Uterus (tissue), 4 donors: ENCODE measurements around the gene FHL1. TPM values are rescaled to one million over a fixed set of nuclear protein-coding genes. Genes with fewer than 3 reads are reported as not detected.
"Not testable (repeated sequence)": the region's sequence is repeated elsewhere in the genome, so short reads cannot be mapped to it uniquely, and the experiment has no call there.

Experiments used
- DNase-seq, 2 donors: peaks; one replicate each; pipeline ENCODE4 v3.0.0-alpha.2; 2019 to 2020
- H3K27ac ChIP-seq, 2 donors: fragments of 200-600 bp; sonication (generic); 1 replicate in 1 of 2; 2 replicates in 1 of 2; pipeline ENCODE4 v1.5.1; 2016 to 2018
- H3K27me3 ChIP-seq, 2 donors: fragments of 200-600 bp; sonication (generic); one replicate each; pipeline ENCODE4 v1.5.1; 2018 to 2019; ENCODE audit warnings: control low read depth in 1 of 2
- H3K36me3 ChIP-seq, 2 donors: fragments of 200-600 bp; sonication (generic); one replicate each; pipeline ENCODE4 v1.5.1; 2019; ENCODE audit warnings: control low read depth in 1 of 2
- H3K4me1 ChIP-seq, 2 donors: fragments of 200-600 bp; sonication (generic); one replicate each; pipeline ENCODE4 v1.5.1; 2018 to 2019; ENCODE audit warnings: control low read depth in 1 of 2
- H3K4me3 ChIP-seq, 2 donors: fragments of 200-600 bp; sonication (generic); 1 replicate in 1 of 2; 2 replicates in 1 of 2; pipeline ENCODE4 v1.5.1; 2018 to 2019; ENCODE audit warnings: mild to moderate bottlenecking in 1 of 2
- H3K9me3 ChIP-seq, 2 donors: fragments of 200-600 bp; sonication (generic); one replicate each; pipeline ENCODE4 v1.5.1; 2019; ENCODE audit warnings: control low read depth in 1 of 2
- POLR2A ChIP-seq, 2 donors: fragments of 450-650 bp; IDR thresholded peaks; one replicate each; pipeline ENCODE4 v1.6.1; 2016; ENCODE audit warnings: antibody characterized with exemption in 2 of 2, mild to moderate bottlenecking in 1 of 2, moderate library complexity in 1 of 2
- intact Hi-C: fragments of 100-400 bp; cut with DNase I; formaldehyde crosslinking; loops from one replicate; pipeline ENCODE4 v1.15.1; 2023; ENCODE audit warnings: low total_unique reads
- total RNA-seq, 4 donors: library from RNA; depleted of rRNA in 3 of 4; stranded (reverse); fragments of >200 nt in 3 of 4; gene quantifications; one replicate each; pipeline versions ENCODE4 v1.1.0 to v1.2.4, GENCODE V29; 2014 to 2023
- TF ChIP-seq, protein P1 (sequence below), 4 experiments: fragments of 200-600 bp in 2 of 4; fragments of 450-650 bp in 2 of 4; sonication (generic) in 2 of 4; IDR thresholded peaks; one replicate each; pipeline ENCODE4 v1.5.1; 2016 to 2019; ENCODE audit warnings: antibody characterized with exemption in 4 of 4, mild to moderate bottlenecking in 2 of 4, moderate library complexity in 1 of 4
- donor health status: DM: yes; HTN: yes; CAD: no.

FHL1 gene
- total RNA-seq, 4 donors from 2014 or later: 279 to 745 (median 469) TPM

DNA sequence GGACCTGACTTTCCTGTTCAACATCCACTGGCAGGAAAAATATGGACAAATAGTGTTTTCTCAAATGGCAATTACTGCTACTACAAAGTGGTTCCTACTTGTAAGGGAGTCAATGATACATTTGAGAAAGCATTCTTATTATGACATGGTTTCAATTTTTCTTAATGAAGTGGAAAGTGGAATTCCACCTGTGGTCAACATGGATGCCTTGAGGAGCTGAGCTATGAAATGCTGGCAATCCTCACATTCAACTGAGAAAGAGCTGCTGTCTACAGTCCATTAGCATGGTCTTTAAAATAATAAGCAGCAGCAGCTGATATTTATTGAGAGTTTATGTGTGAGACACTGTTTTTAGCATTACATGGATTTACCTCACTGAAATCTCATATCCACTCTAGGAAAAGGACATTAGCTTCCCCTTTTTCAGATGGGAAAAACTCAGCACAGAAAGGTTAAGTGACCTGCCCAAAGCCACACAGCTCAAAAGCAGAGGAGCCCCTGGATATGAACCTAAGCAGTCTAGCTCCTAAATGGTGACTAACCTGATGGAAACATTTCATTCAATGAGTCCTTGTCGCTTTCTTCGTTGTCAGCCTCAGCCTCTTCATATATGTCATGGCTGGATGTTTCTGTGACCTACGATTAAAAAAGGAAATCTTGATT lies 74.6 kb downstream of the FHL1 start:
- Histone ChIP-seq H3K4me3 (no peak overlapping the region), H3K9me3 (no peaks in the 10 kb centered on the region), H3K27me3 (no peaks in the 10 kb centered on the region), H3K4me1 (no peaks in the 10 kb centered on the region), H3K27ac (no peak overlapping the region), H3K36me3 (no peaks in the 10 kb centered on the region)
- intact Hi-C loops: no loop called here
- DNase-seq: no peak
- TF ChIP-seq, protein P1, sequence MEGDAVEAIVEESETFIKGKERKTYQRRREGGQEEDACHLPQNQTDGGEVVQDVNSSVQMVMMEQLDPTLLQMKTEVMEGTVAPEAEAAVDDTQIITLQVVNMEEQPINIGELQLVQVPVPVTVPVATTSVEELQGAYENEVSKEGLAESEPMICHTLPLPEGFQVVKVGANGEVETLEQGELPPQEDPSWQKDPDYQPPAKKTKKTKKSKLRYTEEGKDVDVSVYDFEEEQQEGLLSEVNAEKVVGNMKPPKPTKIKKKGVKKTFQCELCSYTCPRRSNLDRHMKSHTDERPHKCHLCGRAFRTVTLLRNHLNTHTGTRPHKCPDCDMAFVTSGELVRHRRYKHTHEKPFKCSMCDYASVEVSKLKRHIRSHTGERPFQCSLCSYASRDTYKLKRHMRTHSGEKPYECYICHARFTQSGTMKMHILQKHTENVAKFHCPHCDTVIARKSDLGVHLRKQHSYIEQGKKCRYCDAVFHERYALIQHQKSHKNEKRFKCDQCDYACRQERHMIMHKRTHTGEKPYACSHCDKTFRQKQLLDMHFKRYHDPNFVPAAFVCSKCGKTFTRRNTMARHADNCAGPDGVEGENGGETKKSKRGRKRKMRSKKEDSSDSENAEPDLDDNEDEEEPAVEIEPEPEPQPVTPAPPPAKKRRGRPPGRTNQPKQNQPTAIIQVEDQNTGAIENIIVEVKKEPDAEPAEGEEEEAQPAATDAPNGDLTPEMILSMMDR (IDR thresholded peaks at IDR 0.05): no peak
- no peak for TF ChIP-seq POLR2A (IDR thresholded peaks at IDR 0.05)

DNA sequence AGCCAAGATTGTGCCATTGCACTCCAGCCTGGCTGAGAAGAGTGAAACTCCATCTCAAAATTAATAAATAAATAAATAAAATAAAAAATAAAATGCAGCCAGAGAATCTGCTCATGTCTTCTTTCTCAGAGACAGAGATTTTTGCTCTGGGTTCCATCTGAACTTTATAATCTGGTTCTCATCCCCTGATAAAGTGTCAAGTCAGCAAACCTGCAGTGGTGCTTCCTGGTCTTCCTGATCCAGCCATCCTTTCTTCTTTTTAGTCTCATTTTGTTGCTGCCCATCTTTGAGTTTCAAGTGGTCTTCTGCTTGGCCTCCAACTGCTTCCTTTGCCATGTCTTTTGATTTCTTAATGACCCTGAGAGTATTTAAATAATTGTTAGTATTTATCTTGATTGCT lies 79.7 kb downstream of the FHL1 start:
- Histone ChIP-seq H3K27me3 (peaks cover 0 to 5% of the 10 kb centered on the region in 2 donors), H3K4me1 (no peaks in the 10 kb centered on the region), H3K27ac (no peak overlapping the region), H3K9me3 (no peaks in the 10 kb centered on the region), H3K4me3 (no peak overlapping the region), H3K36me3 (no peaks in the 10 kb centered on the region)
- DNase-seq: no peak
- intact Hi-C loops: no loop called here
- TF ChIP-seq, protein P1 (IDR thresholded peaks at IDR 0.05): no peak
- TF ChIP-seq POLR2A (IDR thresholded peaks at IDR 0.05): no peak

DNA sequence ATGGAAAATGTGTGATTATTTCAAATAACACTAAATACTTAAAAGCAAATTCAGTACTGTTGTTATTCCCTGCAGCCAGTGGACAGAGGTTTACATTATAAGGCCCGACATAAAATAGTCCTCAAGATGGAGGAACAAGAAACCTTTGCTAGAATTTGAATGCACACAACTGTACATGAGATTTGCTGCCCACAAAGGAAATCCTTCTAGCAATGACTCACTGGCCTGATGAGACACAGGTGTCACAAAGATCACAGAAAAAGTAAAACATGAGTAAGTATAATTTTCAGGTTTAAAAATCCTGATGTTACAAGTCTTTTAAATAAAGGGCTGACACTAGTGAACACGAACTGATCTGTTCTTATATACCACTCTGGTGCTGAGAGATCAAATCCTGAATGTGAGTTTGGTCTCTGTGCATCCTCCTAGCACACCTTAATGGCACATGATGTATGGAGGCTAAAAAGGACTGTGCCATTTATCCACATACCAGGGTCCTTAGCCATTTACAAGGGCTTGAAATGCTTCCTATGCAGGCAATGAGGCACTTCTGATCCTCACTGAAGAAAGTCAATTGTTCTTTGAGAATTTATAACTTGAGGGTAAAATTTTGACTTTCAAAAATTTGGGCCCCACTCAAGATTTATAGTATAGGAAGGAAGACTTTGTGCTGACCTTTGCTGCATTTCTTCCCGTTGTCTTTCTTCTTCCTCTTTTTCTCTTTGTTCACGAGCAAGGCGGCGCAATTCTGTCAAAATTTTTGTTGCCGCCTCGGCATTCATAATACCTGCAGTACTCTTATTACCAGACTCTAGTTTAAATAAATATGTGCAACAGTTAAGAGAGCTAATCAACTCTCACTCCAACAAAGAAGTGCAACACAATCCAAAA lies 80.9 kb downstream of the FHL1 start:
- H3K27ac ChIP-seq: no peak overlapping the region
- no peak for DNase-seq
- intact Hi-C loops: no loop called here
- no peaks in the 10 kb centered on the region for H3K4me1 ChIP-seq
- no peaks in the 10 kb centered on the region for H3K9me3 ChIP-seq
- peaks cover 0 to 5% of the 10 kb centered on the region in 2 donors for H3K27me3 ChIP-seq
- no peak for TF ChIP-seq POLR2A (IDR thresholded peaks at IDR 0.05)
- TF ChIP-seq, protein P1 (IDR thresholded peaks at IDR 0.05): no peak
- H3K4me3 ChIP-seq: no peak overlapping the region
- H3K36me3 ChIP-seq: no peaks in the 10 kb centered on the region

DNA sequence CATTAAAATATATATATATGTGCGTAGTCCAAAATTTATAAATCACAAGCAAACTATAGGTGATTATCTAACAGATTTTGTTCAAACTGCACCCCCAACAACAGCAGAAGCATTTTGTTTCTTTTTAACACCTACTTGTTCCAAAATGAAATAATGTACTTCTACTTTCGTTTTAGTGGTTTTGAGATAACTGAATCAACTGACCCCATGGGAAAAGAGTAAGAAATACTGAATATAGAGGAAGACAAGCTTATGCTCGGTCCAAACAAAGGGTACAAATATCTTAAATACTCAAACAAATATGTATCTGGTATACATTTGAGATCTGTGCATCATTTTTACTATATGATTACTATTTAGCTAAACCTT lies 81.5 kb downstream of the FHL1 start:
- peaks cover 0 to 5% of the 10 kb centered on the region in 2 donors for H3K27me3 ChIP-seq
- no peaks in the 10 kb centered on the region for H3K36me3 ChIP-seq
- no peak for TF ChIP-seq POLR2A (IDR thresholded peaks at IDR 0.05)
- H3K27ac ChIP-seq: no peak overlapping the region
- no peaks in the 10 kb centered on the region for H3K9me3 ChIP-seq
- intact Hi-C loops: no loop called here
- no peaks in the 10 kb centered on the region for H3K4me1 ChIP-seq
- H3K4me3 ChIP-seq: no peak overlapping the region
- no peak for DNase-seq

DNA sequence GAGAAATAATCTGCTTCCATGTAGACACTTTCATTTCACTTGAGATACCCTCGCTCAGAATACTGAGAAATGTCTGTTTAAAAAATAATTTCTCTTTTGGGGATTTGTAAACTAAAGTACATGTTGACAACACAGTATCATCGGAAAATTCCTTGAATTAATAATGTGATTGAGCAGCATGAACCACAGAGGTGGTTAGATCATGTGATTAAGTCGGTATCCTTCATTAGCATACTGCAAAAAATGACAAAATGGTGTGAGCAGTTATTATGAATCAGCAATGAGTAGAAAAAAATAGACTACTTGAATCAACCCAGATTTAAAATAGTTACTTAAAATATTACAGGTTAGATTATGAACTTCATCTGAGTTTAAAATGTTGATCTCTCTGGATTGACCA lies 89.7 kb downstream of the FHL1 start:
- Histone ChIP-seq H3K9me3 (no peaks in the 10 kb centered on the region), H3K4me1 (no peaks in the 10 kb centered on the region), H3K27ac (no peak overlapping the region), H3K36me3 (no peaks in the 10 kb centered on the region), H3K27me3 (no peaks in the 10 kb centered on the region), H3K4me3 (no peak overlapping the region)
- DNase-seq: no peak
- intact Hi-C loops: no loop called here
- no peak for TF ChIP-seq POLR2A (IDR thresholded peaks at IDR 0.05)
- TF ChIP-seq, protein P1 (IDR thresholded peaks at IDR 0.05): no peak

DNA sequence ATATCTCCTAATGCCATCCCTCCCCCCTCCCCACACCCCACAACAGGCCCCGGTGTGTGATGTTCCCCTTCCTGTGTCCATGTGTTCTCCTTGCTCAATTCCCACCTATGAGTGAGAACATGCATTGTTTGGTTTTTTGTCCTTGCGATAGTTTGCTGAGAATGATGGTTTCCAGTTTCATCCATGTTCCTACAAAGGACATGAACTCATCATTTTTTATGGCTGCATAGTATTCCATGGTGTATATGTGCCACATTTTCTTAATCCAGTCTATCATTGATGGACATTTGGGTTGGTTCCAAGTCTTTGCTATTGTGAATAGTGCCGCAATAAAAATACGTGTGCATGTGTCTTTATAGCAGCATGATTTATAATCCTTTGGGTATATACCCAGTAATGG lies 90.5 kb downstream of the FHL1 start:
- H3K4me1 ChIP-seq, H3K27me3 ChIP-seq, H3K9me3 ChIP-seq, DNase-seq, H3K36me3 ChIP-seq, H3K27ac ChIP-seq, intact Hi-C loops, H3K4me3 ChIP-seq: not testable (repeated sequence)
